ENCODE results near the gene NMNAT3. TPM values are rescaled to one million over a fixed set of nuclear protein-coding genes. Genes with fewer than 3 reads are reported as not detected.
A peak's percentile ranks its signal among the peaks of the same experiment; 100 is the strongest.

Gene NMNAT3
- total and polyA plus RNA-seq, 2 experiments from 2014 or later = not detected

- Histone ChIP-seq H3K36me3 (ENCODE audit: low read depth) (no peaks in the 10 kb centered on the region), H3K27me3 (replicated peaks; ENCODE audit: insufficient read depth) (no peaks in the 10 kb centered on the region), H3K27ac (no peak overlapping the region), H3K9ac (no peak overlapping the region), H3F3A (ENCODE audit: insufficient read depth) (no peaks in the 10 kb centered on the region), H3K9me2 (ENCODE audit: insufficient read depth) (no peaks in the 10 kb centered on the region), H3K4me3 (no peak overlapping the region), H3K4me2 (ENCODE audit: unreplicated experiment) (no peak overlapping the region), H4K20me1 (ENCODE audit: insufficient read depth) (no peaks in the 10 kb centered on the region), H3K79me2 (ENCODE audit: insufficient read depth) (no peaks in the 10 kb centered on the region), H2AFZ (no peak overlapping the region), H3K4me1 (ENCODE audit: insufficient read depth) (no peaks in the 10 kb centered on the region), H3K9me3 (ENCODE audit: low read depth) (no peaks in the 10 kb centered on the region)
- in situ Hi-C loops (cut with MboI) = no loop called here
- no peak for DNase-seq
- TF ChIP-seq EZH2 (IDR thresholded peaks at IDR 0.05; ENCODE audit: insufficient read depth, poor library complexity, severe bottlenecking) (no peak), EZH2phosphoT487 (IDR thresholded peaks at IDR 0.05; ENCODE audit: insufficient read depth, low read depth) (no peak)
- 38% methylated on average over 3 of the region's 3 CpGs for whole genome bisulfite sequencing, 2 experiments (ENCODE audit: low coverage in 1 of 2, low lambda C conversion rate in 2 of 2, missing lambda C conversion rate in 2 of 2)
These were observed 19.8 kb downstream of the NMNAT3 start for GRCh38 chr3:139657936-139658335.

GRCh38 chr3:139657434-139657833 lies 20.3 kb downstream of the NMNAT3 start:
- Histone ChIP-seq H3K9ac (no peak overlapping the region), H2AFZ (no peak overlapping the region), H3K4me2 (ENCODE audit: unreplicated experiment) (no peak overlapping the region), H3K9me3 (ENCODE audit: low read depth) (no peaks in the 10 kb centered on the region), H4K20me1 (ENCODE audit: insufficient read depth) (no peaks in the 10 kb centered on the region), H3K27me3 (replicated peaks; ENCODE audit: insufficient read depth) (no peaks in the 10 kb centered on the region), H3K4me3 (no peak overlapping the region), H3K79me2 (ENCODE audit: insufficient read depth) (no peaks in the 10 kb centered on the region), H3K9me2 (ENCODE audit: insufficient read depth) (no peaks in the 10 kb centered on the region), H3K4me1 (ENCODE audit: insufficient read depth) (no peaks in the 10 kb centered on the region), H3F3A (ENCODE audit: insufficient read depth) (no peaks in the 10 kb centered on the region), H3K36me3 (ENCODE audit: low read depth) (no peaks in the 10 kb centered on the region), H3K27ac (no peak overlapping the region)
- TF ChIP-seq EZH2 (IDR thresholded peaks at IDR 0.05; ENCODE audit: insufficient read depth, poor library complexity, severe bottlenecking) = no peak
- no peak for TF ChIP-seq EZH2phosphoT487 (IDR thresholded peaks at IDR 0.05; ENCODE audit: insufficient read depth, low read depth)
- in situ Hi-C loops (cut with MboI) = no loop called here
- 62 to 70% methylated on average over 3 of the region's 3 CpGs for WGBS, 2 experiments (ENCODE audit: low coverage in 1 of 2, low lambda C conversion rate in 2 of 2, missing lambda C conversion rate in 2 of 2)
- DNase-seq = no peak

GRCh38 chr3:139655909-139656595 lies 21.7 kb downstream of the NMNAT3 start:
- Histone ChIP-seq H3K79me2 (ENCODE audit: insufficient read depth) (no peaks in the 10 kb centered on the region), H3K4me2 (ENCODE audit: unreplicated experiment) (no peak overlapping the region), H2AFZ (no peak overlapping the region), H3K27ac (no peak overlapping the region), H3F3A (ENCODE audit: insufficient read depth) (no peaks in the 10 kb centered on the region), H3K4me3 (no peak overlapping the region), H3K9me3 (ENCODE audit: low read depth) (no peaks in the 10 kb centered on the region), H3K9me2 (ENCODE audit: insufficient read depth) (no peaks in the 10 kb centered on the region), H3K27me3 (replicated peaks; ENCODE audit: insufficient read depth) (no peaks in the 10 kb centered on the region), H3K4me1 (ENCODE audit: insufficient read depth) (no peaks in the 10 kb centered on the region), H4K20me1 (ENCODE audit: insufficient read depth) (no peaks in the 10 kb centered on the region), H3K9ac (no peak overlapping the region), H3K36me3 (ENCODE audit: low read depth) (no peaks in the 10 kb centered on the region)
- peak; percentile 28 for DNase-seq
- 0 to 3% methylated on average over 4 of the region's 4 CpGs for WGBS, 2 experiments (ENCODE audit: low coverage in 1 of 2, low lambda C conversion rate in 2 of 2, missing lambda C conversion rate in 2 of 2)
- in situ Hi-C loops (cut with MboI) = no loop called here
- TF ChIP-seq EZH2phosphoT487 (IDR thresholded peaks at IDR 0.05; ENCODE audit: insufficient read depth, low read depth) = no peak
- no peak for TF ChIP-seq EZH2 (IDR thresholded peaks at IDR 0.05; ENCODE audit: insufficient read depth, poor library complexity, severe bottlenecking)

- Histone ChIP-seq H3K27ac (no peak overlapping the region), H3K4me2 (ENCODE audit: unreplicated experiment) (no peak overlapping the region), H2AFZ (no peak overlapping the region), H3K36me3 (ENCODE audit: low read depth) (no peaks in the 10 kb centered on the region), H3K4me1 (ENCODE audit: insufficient read depth) (no peaks in the 10 kb centered on the region), H3K9me3 (ENCODE audit: low read depth) (no peaks in the 10 kb centered on the region), H3K79me2 (ENCODE audit: insufficient read depth) (no peaks in the 10 kb centered on the region), H3K9ac (no peak overlapping the region), H3K4me3 (no peak overlapping the region), H3K9me2 (ENCODE audit: insufficient read depth) (no peaks in the 10 kb centered on the region), H3K27me3 (replicated peaks; ENCODE audit: insufficient read depth) (no peaks in the 10 kb centered on the region; the same call in 1 of the 2 replicates), H4K20me1 (ENCODE audit: insufficient read depth) (no peaks in the 10 kb centered on the region), H3F3A (ENCODE audit: insufficient read depth) (no peaks in the 10 kb centered on the region)
- TF ChIP-seq EZH2phosphoT487 (IDR thresholded peaks at IDR 0.05; ENCODE audit: insufficient read depth, low read depth) = no peak
- no peak for TF ChIP-seq EZH2 (IDR thresholded peaks at IDR 0.05; ENCODE audit: insufficient read depth, poor library complexity, severe bottlenecking)
- 41 to 48% methylated on average over 6 of the region's 6 CpGs for WGBS, 2 experiments (ENCODE audit: low coverage in 1 of 2, low lambda C conversion rate in 2 of 2, missing lambda C conversion rate in 2 of 2)
- no peak for DNase-seq
- in situ Hi-C loops (cut with MboI) = no loop called here
These were observed 23.0 kb downstream of the NMNAT3 start for GRCh38 chr3:139654637-139655365.
